HCT116 (cell line): ENCODE measurements around the gene ARL13B. TPM values are rescaled to one million over a fixed set of nuclear protein-coding genes. Genes with fewer than 3 reads are reported as not detected.

Experiments
- ATAC-seq: fragments of 200-7000 bp; cut with Tn5 transposase; 2 replicates; pipeline ENCODE4 v1.9.1; 2020; ENCODE audit warnings: mild to moderate bottlenecking, moderate library complexity
- BruUV-seq: library from RNA; stranded (reverse); fragments of 400-500 nt; replicated peaks from 2 replicates; lab custom pipeline; 2021; lab: Mats Ljungman, UMichigan
- CTCF ChIA-PET: fragments of 300-600 bp; sonication (Branson Sonifier 250); formaldehyde crosslinking; loops from one replicate; lab custom pipeline; 2021; ENCODE audit warnings: antibody characterized with exemption; lab: Charles Lee
- POLR2A ChIA-PET: fragments of 300-600, 350-600 bp; sonication (Branson Sonifier 250); formaldehyde crosslinking; loops from one replicate; lab custom pipeline; 2021; ENCODE audit warnings: antibody characterized with exemption; lab: Charles Lee
- RAD21 ChIA-PET, 2 experiments: fragments of 300-600 bp; sonication (Branson Sonifier 250); formaldehyde crosslinking; loops; one replicate each; lab custom pipeline; 2023; ENCODE audit warnings: low total read pairs in 2 of 2; ENCODE audit not compliant: uncharacterized antibody in 2 of 2, unreplicated experiment in 2 of 2, low non-redundant PET in 1 of 2; lab: Charles Lee
- DNase-seq: peaks from one replicate; pipeline ENCODE4 v3.0.0-alpha.2; 2010; ENCODE audit warnings: low read depth, low spot score
- H2AFZ ChIP-seq: fragments of 200-600 bp; shearing (Covaris generic), sonication (generic); 2 replicates; pipeline ENCODE4 v1.6.1; 2017; ENCODE audit warnings: low read depth, mixed run types, mixed read lengths, antibody characterized with exemption, low read length; ENCODE audit not compliant: poor library complexity, severe bottlenecking
- H3K27ac ChIP-seq: 2 replicates; pipeline ENCODE4 v1.5.1; 2012; ENCODE audit warnings: low read depth, low read length
- H3K27me3 ChIP-seq: fragments of 200-600 bp; sonication (generic); 2 replicates; pipeline ENCODE4 v1.6.1; 2016; ENCODE audit warnings: mixed run types, low read length, mixed read lengths; ENCODE audit not compliant: insufficient read depth
- H3K36me3 ChIP-seq, 2 experiments: fragments of 200-500 bp in 1 of 2; fragments of 200-600 bp in 1 of 2; sonication (Bioruptor generic) in 1 of 2; sonication (generic) in 1 of 2; 2 replicates each; pipeline versions ENCODE4 v1.5.1 to v1.6.1; 2014 to 2016; ENCODE audit warnings: low read length in 2 of 2, inconsistent platforms in 1 of 2, mixed read lengths in 1 of 2, mixed run types in 1 of 2; ENCODE audit not compliant: insufficient read depth in 2 of 2, control insufficient read depth in 1 of 2
- H3K4me1 ChIP-seq, 2 experiments: fragments of 200-600 bp in 1 of 2; sonication (generic) in 1 of 2; 2 replicates each; pipeline versions ENCODE4 v1.5.1 to v1.6.1; 2012 to 2017; ENCODE audit warnings: low read length in 2 of 2, inconsistent platforms in 1 of 2, mild to moderate bottlenecking in 1 of 2, mixed read lengths in 1 of 2, mixed run types in 1 of 2, moderate library complexity in 1 of 2; ENCODE audit not compliant: insufficient read depth in 2 of 2, control insufficient read depth in 1 of 2
- H3K4me2 ChIP-seq: fragments of 200-600 bp; sonication (generic); 2 replicates; pipeline ENCODE4 v1.6.1; 2017; ENCODE audit warnings: mixed run types, low read length, mixed read lengths
- H3K4me3 ChIP-seq, 2 experiments: fragments of 200-600 bp in 1 of 2; sonication (generic) in 1 of 2; replicated peaks in 1 of 2; 2 replicates each; pipeline ENCODE4 v1.5.1; 2011 to 2016; ENCODE audit warnings: low read length in 2 of 2, control low read depth in 1 of 2, low read depth in 1 of 2, mild to moderate bottlenecking in 1 of 2, mixed read lengths in 1 of 2, mixed run types in 1 of 2
- H3K79me2 ChIP-seq: fragments of 200-600 bp; sonication (generic); 2 replicates; pipeline ENCODE4 v1.6.1; 2017; ENCODE audit warnings: mild to moderate bottlenecking, mixed run types, low read length, moderate library complexity, mixed read lengths; ENCODE audit not compliant: insufficient read depth
- H3K9ac ChIP-seq: fragments of 200-600 bp; sonication (generic); 2 replicates; pipeline ENCODE4 v1.6.1; 2016; ENCODE audit warnings: low read length, mixed read lengths
- H3K9me2 ChIP-seq: fragments of 200-600 bp; sonication (generic), shearing (Covaris generic); 2 replicates; pipeline ENCODE4 v1.6.1; 2017; ENCODE audit warnings: mixed run types, mild to moderate bottlenecking, moderate library complexity; ENCODE audit not compliant: insufficient read depth
- H3K9me3 ChIP-seq, 2 experiments: fragments of 200-500 bp in 1 of 2; fragments of 200-600 bp in 1 of 2; sonication (Bioruptor generic) in 1 of 2; sonication (generic) in 1 of 2; 2 replicates each; pipeline ENCODE4 v1.6.1; 2014 to 2017; ENCODE audit warnings: low read length in 2 of 2, mixed read lengths in 2 of 2, inconsistent platforms in 1 of 2, low read depth in 1 of 2, mild to moderate bottlenecking in 1 of 2, mixed run types in 1 of 2, moderate library complexity in 1 of 2; ENCODE audit not compliant: control insufficient read depth in 1 of 2, insufficient read depth in 1 of 2
- H4K20me1 ChIP-seq: fragments of 200-600 bp; sonication (generic), shearing (Covaris generic); 2 replicates; pipeline ENCODE4 v1.6.1; 2017; ENCODE audit warnings: mixed run types, mild to moderate bottlenecking, moderate library complexity; ENCODE audit not compliant: insufficient read depth
- CEBPB ChIP-seq: IDR thresholded peaks from 2 replicates; pipeline ENCODE4 v1.6.1; 2012; ENCODE audit warnings: low read depth
- EZH2phosphoT487 ChIP-seq: fragments of 200-600 bp; IDR thresholded peaks from 2 replicates; pipeline ENCODE4 v1.6.1; 2018; ENCODE audit warnings: antibody characterized with exemption, borderline replicate concordance
- FOSL1 ChIP-seq: IDR thresholded peaks from 2 replicates; pipeline ENCODE4 v1.6.1; 2012; ENCODE audit warnings: low read depth
- POLR2A ChIP-seq: IDR thresholded peaks from 2 replicates; pipeline ENCODE4 v1.7.0; 2011; ENCODE audit warnings: borderline replicate concordance; ENCODE audit not compliant: insufficient read depth, insufficient read length; ENCODE audit errors: extremely low read depth
- POLR2AphosphoS5 ChIP-seq: IDR thresholded peaks from 2 replicates; pipeline ENCODE4 v1.6.1; 2011; ENCODE audit warnings: mild to moderate bottlenecking, low read depth, low read length, moderate library complexity
- SIN3A ChIP-seq: IDR thresholded peaks from 2 replicates; pipeline ENCODE4 v1.6.1; 2012; ENCODE audit warnings: low read depth
- SRF ChIP-seq: IDR thresholded peaks from 2 replicates; pipeline ENCODE4 v1.6.1; 2012; ENCODE audit warnings: low read depth
- TCF7L2 ChIP-seq: IDR thresholded peaks from 2 replicates; pipeline ENCODE4 v1.7.0; 2011; ENCODE audit warnings: borderline replicate concordance, inconsistent platforms; ENCODE audit not compliant: insufficient read depth, insufficient read length; ENCODE audit errors: extremely low read depth
- intact Hi-C: fragments of 100-400 bp; cut with micrococcal nuclease; formaldehyde crosslinking; loops from 2 replicates; pipeline ENCODE4 v1.10.0; 2022
- total RNA-seq: library from RNA; stranded (reverse); gene quantifications from one replicate; pipeline ENCODE4 v1.2.1, GENCODE V29; 2021; ENCODE audit not compliant: unreplicated experiment
- TF ChIP-seq, protein P1 (sequence below): IDR thresholded peaks from 2 replicates; pipeline ENCODE4 v1.6.1; 2012
- TF ChIP-seq, protein P2 (sequence below): IDR thresholded peaks from 2 replicates; pipeline ENCODE4 v1.6.1; 2012
- TF ChIP-seq, protein P3 (sequence below), 3 experiments: fragments of 200-600 bp in 1 of 3; sonication (generic) in 1 of 3; IDR thresholded peaks in 2 of 3; conservative IDR thresholded peaks in 1 of 3; 2 replicates each; pipeline ENCODE4 v1.5.1; 2012 to 2017; ENCODE audit warnings: low read depth in 2 of 3, low read length in 2 of 3, antibody characterized with exemption in 1 of 3, borderline replicate concordance in 1 of 3, control low read depth in 1 of 3, mild to moderate bottlenecking in 1 of 3, mixed read lengths in 1 of 3, mixed run types in 1 of 3, moderate library complexity in 1 of 3; ENCODE audit not compliant: insufficient read depth in 1 of 3
- TF ChIP-seq, protein P4 (sequence below): IDR thresholded peaks from 2 replicates; pipeline ENCODE4 v1.6.1; 2011; ENCODE audit warnings: mild to moderate bottlenecking, low read length, moderate library complexity; ENCODE audit not compliant: insufficient replicate concordance; ENCODE audit errors: extremely low read depth

The ARL13B gene
- total RNA-seq, 1 experiment from 2014 or later: 8.2 TPM

DNA sequence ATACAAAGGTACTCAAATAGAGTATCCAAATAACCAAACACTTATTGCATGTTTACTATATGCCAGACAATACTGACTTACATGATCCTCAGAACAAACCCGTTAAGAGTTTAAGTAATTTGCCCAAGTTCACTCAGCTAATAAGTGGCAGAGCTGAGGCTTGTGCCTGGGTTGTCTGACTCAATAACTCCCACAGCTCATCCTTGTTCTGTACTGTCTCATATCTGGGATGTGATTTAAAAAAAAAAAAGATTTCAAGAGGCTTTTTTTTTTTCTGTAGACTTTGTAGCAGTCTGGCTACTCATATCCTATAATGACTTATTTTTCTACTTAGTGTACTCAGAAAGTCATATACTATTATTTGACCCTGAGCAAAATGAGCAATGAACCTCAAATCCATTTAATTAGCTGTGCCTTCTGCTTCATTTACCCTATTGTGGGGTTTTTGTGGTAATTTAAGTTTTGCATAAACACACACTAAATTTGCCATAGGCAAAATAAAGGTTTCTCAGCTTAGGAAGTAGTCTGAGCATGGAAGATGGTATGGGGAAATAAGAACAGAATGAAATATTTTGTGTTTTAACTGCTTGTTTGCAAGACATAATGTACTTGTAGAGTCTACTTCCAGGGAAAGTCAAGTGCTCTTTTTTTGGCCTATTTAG, 86.0 kb downstream of the ARL13B start:
- RAD21 ChIA-PET: no interaction called here
- peaks cover 14% of the 10 kb centered on the region; the same call in 1 of the 2 replicates for H3K79me2 ChIP-seq
- no peak overlapping the region for H2AFZ ChIP-seq
- POLR2A ChIA-PET: no interaction called here
- no peak for TF ChIP-seq FOSL1
- TF ChIP-seq, protein P1, sequence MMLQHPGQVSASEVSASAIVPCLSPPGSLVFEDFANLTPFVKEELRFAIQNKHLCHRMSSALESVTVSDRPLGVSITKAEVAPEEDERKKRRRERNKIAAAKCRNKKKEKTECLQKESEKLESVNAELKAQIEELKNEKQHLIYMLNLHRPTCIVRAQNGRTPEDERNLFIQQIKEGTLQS: no peak
- no peak for TF ChIP-seq SRF
- TF ChIP-seq, protein P2, sequence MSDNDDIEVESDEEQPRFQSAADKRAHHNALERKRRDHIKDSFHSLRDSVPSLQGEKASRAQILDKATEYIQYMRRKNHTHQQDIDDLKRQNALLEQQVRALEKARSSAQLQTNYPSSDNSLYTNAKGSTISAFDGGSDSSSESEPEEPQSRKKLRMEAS: no peak
- no peak overlapping the region for H3K4me2 ChIP-seq
- no peak for ATAC-seq
- peaks cover 6 to 15% of the 10 kb centered on the region in 2 experiments; a peak in 3 of 4 replicates for H3K4me1 ChIP-seq
- no TSS peak for BruUV-seq
- no peak overlapping the region for H3K9ac ChIP-seq
- no peaks in the 10 kb centered on the region for H3K27me3 ChIP-seq
- H3K27ac ChIP-seq: no peak overlapping the region
- CTCF ChIA-PET: no interaction called here
- no peaks in the 10 kb centered on the region for H3K9me2 ChIP-seq
- intact Hi-C loops: loop anchor here (10.0 kb wide), 1 partner anchor 221 kb away; no protein-coding TSS in a partner anchor
- no peaks in the 10 kb centered on the region; a peak in 1 of 4 replicates for H3K36me3 ChIP-seq
- no peaks in the 10 kb centered on the region for H4K20me1 ChIP-seq
- no peak for DNase-seq
- H3K9me3 ChIP-seq: no peaks in the 10 kb centered on the region
- no peak overlapping the region for H3K4me3 ChIP-seq

DNA sequence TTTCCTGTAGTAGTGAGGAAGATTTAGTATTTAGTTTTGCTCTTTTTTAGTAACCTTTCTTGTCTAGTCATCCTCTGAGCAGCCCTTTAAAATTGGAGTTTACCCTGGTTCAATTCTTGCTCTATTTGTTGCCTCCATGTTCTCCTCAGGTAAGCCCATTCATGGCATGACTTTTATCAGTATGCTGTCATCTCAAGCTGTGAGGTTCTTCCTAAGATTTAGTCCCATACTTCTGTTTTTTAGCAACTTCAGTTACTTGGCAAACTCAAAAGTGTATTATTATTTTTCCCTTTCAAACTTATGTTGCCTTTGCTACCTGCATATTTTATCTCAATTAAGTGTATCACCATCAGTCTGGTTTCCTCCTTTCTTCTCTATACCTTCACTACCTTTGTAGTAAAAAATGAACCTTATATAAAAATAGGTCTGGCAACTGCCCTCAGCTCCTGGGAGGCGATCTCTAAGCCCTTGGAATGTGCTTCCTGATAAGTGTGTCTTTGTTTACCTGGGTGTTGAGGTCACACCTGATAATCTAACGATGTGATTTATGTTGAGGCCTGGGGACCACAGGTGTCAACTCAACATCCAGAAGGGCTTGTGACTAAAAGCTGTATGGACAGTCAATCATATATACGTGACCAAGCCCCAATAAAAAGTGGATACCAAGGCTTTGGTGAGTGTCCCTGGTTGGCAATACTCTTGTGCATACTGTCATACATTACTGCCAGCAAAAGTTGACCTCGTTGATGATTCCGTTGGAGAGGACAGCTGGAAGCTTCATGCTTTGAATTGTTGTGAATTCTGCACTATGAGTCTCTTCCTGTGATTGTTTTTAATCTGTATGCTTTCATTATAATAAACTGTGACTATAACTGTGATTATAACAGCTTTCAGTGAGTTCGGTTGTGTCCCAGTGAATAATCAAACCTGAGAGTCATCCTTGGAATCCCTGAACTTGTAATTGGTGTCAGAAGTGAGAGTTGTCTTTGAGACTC, 86.8 kb downstream of the ARL13B start:
- H3K9ac ChIP-seq: no peak overlapping the region
- no peak overlapping the region for H2AFZ ChIP-seq
- H4K20me1 ChIP-seq: no peaks in the 10 kb centered on the region
- no peak for TF ChIP-seq FOSL1
- TF ChIP-seq CEBPB: no peak
- TF ChIP-seq SIN3A: no peak
- TF ChIP-seq, protein P3, sequence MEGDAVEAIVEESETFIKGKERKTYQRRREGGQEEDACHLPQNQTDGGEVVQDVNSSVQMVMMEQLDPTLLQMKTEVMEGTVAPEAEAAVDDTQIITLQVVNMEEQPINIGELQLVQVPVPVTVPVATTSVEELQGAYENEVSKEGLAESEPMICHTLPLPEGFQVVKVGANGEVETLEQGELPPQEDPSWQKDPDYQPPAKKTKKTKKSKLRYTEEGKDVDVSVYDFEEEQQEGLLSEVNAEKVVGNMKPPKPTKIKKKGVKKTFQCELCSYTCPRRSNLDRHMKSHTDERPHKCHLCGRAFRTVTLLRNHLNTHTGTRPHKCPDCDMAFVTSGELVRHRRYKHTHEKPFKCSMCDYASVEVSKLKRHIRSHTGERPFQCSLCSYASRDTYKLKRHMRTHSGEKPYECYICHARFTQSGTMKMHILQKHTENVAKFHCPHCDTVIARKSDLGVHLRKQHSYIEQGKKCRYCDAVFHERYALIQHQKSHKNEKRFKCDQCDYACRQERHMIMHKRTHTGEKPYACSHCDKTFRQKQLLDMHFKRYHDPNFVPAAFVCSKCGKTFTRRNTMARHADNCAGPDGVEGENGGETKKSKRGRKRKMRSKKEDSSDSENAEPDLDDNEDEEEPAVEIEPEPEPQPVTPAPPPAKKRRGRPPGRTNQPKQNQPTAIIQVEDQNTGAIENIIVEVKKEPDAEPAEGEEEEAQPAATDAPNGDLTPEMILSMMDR (IDR thresholded peaks at IDR 0.05 in 2 of 3, conservative IDR thresholded peaks at IDR 0.05 in 1 of 3; ENCODE audit: borderline replicate concordance in 1 of 3, insufficient read depth in 1 of 3, low read depth in 2 of 3, low read length in 2 of 3): no peak
- TF ChIP-seq POLR2AphosphoS5: no peak
- TF ChIP-seq EZH2phosphoT487: no peak
- TF ChIP-seq TCF7L2: no peak
- TF ChIP-seq, protein P4, sequence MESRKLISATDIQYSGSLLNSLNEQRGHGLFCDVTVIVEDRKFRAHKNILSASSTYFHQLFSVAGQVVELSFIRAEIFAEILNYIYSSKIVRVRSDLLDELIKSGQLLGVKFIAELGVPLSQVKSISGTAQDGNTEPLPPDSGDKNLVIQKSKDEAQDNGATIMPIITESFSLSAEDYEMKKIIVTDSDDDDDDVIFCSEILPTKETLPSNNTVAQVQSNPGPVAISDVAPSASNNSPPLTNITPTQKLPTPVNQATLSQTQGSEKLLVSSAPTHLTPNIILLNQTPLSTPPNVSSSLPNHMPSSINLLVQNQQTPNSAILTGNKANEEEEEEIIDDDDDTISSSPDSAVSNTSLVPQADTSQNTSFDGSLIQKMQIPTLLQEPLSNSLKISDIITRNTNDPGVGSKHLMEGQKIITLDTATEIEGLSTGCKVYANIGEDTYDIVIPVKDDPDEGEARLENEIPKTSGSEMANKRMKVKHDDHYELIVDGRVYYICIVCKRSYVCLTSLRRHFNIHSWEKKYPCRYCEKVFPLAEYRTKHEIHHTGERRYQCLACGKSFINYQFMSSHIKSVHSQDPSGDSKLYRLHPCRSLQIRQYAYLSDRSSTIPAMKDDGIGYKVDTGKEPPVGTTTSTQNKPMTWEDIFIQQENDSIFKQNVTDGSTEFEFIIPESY: no peak
- TF ChIP-seq POLR2A: no peak
- TF ChIP-seq, all 23 proteins: peak for 0
- intact Hi-C loops: loop anchor here (10.0 kb wide), 1 partner anchor 222 kb away; no protein-coding TSS in a partner anchor
- H3K4me3 ChIP-seq: no peak overlapping the region
- H3K9me3 ChIP-seq: no peaks in the 10 kb centered on the region
- H3K4me2 ChIP-seq: no peak overlapping the region
- H3K27me3 ChIP-seq: no peaks in the 10 kb centered on the region
- ATAC-seq: no peak
- CTCF ChIA-PET: no interaction called here
- no peak for DNase-seq
- RAD21 ChIA-PET: no interaction called here
- peaks cover 6 to 13% of the 10 kb centered on the region in 2 experiments; a peak in 3 of 4 replicates for H3K4me1 ChIP-seq
- H3K36me3 ChIP-seq: no peaks in the 10 kb centered on the region; a peak in 1 of 4 replicates
- POLR2A ChIA-PET: no interaction called here
- H3K79me2 ChIP-seq: peaks cover 14% of the 10 kb centered on the region; the same call in 1 of the 2 replicates
- no peaks in the 10 kb centered on the region for H3K9me2 ChIP-seq
- BruUV-seq: no TSS peak
- H3K27ac ChIP-seq: no peak overlapping the region
